HG03159 (cell line): Measurements from ENCODE around the gene ACAP2.
"Not testable (repeated sequence)": the region's sequence is repeated elsewhere in the genome, so short reads cannot be mapped to it uniquely, and the experiment has no call there.

Experiments
- ATAC-seq: cut with Tn5 transposase; IDR thresholded peaks from one replicate; pipeline ENCODE4 v1.9.1; 2021; ENCODE audit warnings: mild to moderate bottlenecking, moderate library complexity; ENCODE audit not compliant: unreplicated experiment

Gene ACAP2

GRCh38 chr3:195445885-195446284 lies 3.1 kb upstream of the ACAP2 start:
- ATAC-seq, result no peak

DNA sequence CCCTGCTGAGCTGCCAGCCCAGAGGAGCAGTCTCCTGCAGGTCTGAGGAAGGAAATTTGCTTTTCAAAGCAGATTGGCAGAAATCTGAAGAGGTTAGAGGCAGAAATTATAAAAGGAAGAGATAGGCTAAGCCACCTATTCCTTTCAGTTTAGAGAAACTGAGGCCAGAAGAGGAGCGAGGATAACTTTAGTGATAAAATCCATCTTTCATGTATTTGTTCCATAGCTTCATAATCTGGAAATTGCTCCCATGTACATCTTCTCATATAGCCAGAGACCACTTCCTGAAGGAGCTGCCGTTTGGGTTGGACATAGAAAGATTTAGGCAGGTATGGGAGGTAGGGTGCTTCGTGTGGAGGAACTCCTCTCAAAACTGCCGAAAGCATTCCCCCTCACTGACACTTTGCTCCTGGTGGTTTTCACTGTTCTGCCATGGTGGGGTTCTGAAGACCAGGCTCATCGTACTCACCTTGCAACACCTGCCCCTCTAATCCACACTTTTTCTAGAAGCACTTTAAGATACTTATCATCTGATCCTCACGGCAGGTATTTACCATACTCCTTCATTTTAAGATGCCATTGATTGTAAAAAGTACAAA lies 670 bp upstream of the ACAP2 start:
- no peak for ATAC-seq

GRCh38 chr3:195441992-195442572 lies 738 bp downstream of the ACAP2 start:
- ATAC-seq, result peak; percentile 7

GRCh38 chr3:195441476-195441991 lies 1.3 kb downstream of the ACAP2 start:
- ATAC-seq, result no peak

- no peak for ATAC-seq
These were observed 1.8 kb downstream of the ACAP2 start for GRCh38 chr3:195441051-195441450.

DNA sequence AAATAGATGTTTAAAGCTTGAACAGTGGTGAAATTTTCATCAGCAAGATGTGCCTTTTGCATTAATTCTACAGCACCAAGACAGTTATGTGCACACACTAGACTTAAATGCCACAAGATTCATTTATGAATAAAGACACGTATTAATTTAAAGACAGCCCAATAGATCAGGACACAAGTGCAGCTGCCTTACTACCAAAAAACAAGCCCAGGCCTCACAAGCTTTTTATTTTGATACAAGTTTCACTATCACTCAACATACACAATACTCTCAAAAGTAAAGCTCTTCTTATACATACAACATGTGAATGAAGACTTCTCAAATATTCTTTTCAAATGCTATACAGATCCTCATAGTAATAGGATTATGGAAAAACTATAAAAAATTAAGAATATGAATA lies 2.4 kb downstream of the ACAP2 start:
- no peak for ATAC-seq

DNA sequence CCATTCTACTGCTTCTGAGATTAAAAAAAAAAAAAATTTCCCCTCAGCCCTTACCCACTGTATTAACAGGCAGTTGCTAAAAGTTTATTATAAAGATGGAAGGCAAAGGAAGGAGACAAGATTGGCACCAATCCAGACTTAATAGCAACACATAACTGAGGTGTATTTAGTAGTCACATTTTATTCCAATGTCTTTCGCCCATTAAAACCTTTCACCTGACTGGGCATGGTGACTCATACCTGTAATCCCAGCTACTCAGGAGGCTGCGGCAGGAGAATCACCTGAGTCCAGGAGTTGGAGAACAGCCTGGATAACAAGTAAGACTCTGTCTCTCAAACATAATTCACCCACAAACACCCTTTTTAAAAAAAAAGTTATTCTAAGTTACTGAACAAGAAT lies 4.4 kb downstream of the ACAP2 start:
- ATAC-seq, result no peak

DNA sequence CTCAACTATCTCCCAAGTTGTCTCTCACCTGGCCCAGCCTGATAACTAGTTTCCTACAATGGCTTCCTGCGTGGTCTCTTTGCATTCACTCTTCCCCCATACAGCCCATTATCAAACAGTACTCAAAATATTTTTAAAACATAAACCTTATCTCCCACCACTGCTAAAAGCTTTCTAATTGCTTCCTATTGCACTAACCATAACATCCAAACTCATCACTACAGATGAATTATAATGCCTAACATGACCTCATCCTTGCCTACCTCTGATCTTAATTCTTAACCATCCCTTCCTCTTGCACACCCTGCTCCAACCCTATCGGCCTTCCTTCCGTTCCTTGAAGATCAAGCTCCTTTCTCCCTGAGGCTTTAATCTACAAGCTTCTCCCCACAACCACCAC lies 17.0 kb downstream of the ACAP2 start:
- ATAC-seq, result no peak

- ATAC-seq, result no peak
These were observed 19.0 kb downstream of the ACAP2 start for GRCh38 chr3:195423818-195424217.

- no peak for ATAC-seq
These were observed 21.4 kb downstream of the ACAP2 start for GRCh38 chr3:195421400-195421799.

GRCh38 chr3:195416795-195417194 lies 26.0 kb downstream of the ACAP2 start:
- ATAC-seq, result no peak

GRCh38 chr3:195411836-195412235 lies 31.0 kb downstream of the ACAP2 start:
- ATAC-seq, result no peak

- ATAC-seq, result no peak
These were observed 32.3 kb downstream of the ACAP2 start for GRCh38 chr3:195410546-195410945.

DNA sequence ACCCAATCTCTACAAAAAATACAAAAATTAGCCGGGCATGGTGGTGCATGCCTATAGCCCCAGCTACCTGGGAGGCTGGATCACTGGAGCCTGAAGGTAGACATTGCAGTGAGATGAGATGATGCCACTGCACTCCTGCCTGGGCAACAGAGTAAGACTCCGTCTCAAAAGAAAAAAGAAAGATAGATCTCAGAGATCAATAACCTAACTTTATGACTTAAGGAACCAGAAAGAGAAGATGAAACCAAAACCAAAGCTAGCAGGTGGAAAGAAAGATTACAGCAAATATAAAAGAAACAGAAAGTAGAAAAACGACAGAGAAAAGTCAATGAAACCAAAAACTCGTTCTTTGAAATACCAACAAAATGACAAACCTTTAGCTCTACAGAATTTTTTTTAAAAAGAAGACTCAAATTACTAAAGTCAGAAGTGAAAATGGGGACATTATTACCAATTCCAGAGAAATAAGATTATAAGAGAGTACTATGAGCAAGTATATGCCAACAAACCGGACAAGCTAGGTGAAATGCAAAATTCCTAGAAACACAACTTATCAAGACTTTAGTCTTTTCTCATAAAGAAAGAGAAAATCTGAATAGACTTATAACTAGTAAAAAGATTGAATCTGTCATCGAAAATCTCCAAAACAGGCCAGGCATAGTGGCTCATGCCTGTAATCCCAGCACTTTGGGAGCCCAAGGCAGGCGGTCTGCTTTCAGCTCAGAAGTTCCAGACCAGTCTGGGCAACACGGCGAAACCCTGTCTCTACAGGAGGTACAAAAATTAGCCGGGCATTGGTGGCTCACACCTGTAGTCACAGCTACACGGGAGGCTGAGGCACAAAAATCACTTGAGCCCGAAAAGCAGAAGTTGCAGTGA lies 35.0 kb downstream of the ACAP2 start:
- peak; percentile 60 for ATAC-seq

DNA sequence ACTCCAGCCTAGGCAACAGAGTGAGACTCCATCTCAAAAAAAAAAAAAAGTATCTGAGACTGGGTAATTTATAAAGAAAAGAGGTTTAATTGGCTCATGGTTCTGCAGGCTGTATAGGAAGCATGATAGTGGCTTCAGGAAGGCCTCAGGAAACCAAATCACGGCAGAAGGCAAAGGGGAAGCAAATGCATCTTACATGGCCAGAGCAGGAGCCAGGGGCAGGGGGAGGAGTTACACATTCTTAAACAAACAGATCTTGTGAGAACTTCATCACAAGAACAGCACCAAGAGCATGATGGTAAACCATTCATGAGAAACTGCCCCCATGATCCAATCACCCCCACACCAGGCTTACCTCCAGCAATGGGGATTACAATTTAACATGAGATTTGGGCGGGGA lies 37.2 kb downstream of the ACAP2 start:
- ATAC-seq, result no peak

DNA sequence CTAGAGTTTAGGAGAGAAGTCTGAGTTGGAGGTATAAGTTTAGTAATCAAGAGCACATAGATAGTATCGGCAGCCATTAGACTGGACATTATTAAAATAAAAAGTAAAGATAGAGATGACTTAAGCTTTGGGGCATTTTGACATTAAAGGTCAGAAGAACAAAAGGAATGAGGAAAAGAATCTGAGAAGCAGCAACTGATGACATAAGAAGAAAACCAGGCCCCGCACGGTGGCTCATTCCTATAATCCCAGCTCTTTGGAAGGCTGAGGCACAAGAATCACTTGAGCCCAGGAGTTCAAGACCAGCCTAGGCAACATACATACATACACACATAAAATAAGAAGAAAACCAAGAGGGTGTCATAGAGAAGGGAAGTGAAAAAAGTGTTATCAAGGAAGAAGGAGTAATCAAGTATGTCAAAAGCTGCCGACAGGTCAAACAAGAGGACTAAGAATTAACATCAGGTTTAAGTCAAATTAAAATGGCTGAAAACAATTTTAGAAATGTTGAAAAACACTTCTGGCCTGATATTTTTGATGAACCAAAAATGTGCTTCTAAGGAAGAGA lies 38.9 kb downstream of the ACAP2 start:
- no peak for ATAC-seq

GRCh38 chr3:195403244-195403643 lies 39.6 kb downstream of the ACAP2 start:
- no peak for ATAC-seq

GRCh38 chr3:195401943-195402342 lies 40.9 kb downstream of the ACAP2 start:
- ATAC-seq, result no peak

GRCh38 chr3:195398460-195398859 lies 44.4 kb downstream of the ACAP2 start:
- ATAC-seq, result not testable (repeated sequence)

- no peak for ATAC-seq
These were observed 45.3 kb downstream of the ACAP2 start for GRCh38 chr3:195397524-195397923.

DNA sequence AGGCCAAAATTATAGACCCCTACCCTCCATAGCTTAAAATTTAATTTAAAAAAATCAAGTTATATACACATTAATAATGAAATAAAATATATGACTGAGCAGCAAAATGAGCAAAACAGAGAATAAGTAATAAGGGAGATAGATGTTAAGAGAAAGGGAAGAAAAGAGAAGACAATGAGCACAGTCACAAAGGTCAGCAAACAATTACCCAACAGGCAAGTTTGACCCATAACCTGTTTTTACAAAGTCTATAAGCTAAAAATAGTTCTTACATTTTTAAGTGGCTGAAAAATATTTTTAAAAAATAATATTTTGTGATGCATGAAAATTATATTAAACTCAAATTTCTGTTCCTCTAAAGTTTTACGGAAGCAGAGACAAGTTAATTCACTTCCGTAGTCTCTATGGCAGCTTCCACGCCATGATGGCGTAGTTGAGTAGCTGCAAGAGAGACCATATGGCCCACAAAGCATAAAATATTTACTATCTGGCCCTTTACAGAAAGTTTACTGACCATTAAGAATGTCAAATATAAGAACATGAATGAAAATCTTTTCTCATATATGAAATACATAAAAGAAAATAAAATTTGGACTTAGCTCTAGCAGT lies 47.5 kb downstream of the ACAP2 start:
- ATAC-seq, result no peak
